NCI-H1417 treated with DMSO at 0.1 percent for 48 hours (cell line): ENCODE data around the gene TSPAN4.

Experiments
- DNase-seq: peaks from one replicate; lab custom pipeline; 2025; lab: John Stamatoyannopoulos, UW

Gene TSPAN4

DNA sequence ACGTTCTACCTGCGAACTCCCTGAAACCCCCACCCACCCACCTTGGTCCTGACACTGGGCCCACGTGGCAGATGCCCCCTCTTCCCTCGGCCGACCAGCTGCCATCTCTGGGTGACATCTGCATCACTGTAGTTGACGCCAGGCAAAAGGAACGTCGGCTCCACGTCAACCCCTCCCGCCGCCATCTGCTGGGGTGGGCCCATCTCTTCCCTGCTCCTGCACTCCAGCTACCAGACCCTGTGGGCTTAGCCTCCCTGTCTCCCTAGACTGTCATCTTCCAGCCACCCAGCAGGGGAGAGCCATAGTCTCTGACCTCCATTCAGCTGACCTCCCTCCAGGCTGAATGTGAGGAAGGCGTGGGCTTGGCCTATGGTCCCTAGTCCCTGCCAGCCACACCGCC is 46.6 kb downstream of the TSPAN4 start:
- DNase-seq: no peak

GRCh38 chr11:889687-890475 is 47.2 kb downstream of the TSPAN4 start:
- no peak for DNase-seq

DNA sequence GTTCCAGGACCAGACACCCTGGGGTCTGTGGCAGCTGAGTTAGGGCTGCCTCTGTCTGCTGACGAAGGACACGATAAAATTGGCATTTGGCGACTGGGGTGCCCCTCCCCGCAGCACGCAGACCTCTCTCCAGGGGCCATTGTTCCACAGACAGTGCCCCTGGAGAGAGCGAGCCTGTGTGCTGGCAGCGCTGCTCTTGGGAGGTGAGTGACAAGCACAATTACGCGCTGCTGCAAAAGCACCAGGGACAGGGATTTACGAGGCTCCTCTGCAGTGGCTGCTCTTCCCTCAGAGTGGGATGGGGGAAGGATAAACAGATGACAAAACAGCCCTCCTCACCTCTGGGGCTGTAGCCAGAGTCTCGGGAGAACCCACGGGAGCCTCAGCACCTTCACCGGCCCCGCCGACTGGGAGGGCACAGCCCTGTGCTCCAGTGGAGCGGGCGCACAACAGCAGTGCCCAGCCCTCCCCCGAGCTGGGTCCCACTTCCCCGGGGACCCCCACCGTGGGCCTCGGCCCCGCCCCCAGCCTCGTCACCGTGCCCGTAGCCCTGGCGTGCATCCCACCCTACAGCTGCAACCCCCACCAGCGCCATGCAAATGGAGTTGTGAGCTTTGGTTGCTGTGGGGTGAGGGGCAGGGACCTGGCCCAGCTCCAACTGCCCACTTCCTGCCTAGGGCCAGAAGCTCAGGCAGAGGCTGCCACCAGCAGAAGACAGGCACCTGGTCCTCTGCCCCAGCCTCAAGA is 48.3 kb downstream of the TSPAN4 start:
- peak; percentile 8 for DNase-seq

GRCh38 chr11:893008-893654 is 50.5 kb downstream of the TSPAN4 start:
- no peak for DNase-seq

DNA sequence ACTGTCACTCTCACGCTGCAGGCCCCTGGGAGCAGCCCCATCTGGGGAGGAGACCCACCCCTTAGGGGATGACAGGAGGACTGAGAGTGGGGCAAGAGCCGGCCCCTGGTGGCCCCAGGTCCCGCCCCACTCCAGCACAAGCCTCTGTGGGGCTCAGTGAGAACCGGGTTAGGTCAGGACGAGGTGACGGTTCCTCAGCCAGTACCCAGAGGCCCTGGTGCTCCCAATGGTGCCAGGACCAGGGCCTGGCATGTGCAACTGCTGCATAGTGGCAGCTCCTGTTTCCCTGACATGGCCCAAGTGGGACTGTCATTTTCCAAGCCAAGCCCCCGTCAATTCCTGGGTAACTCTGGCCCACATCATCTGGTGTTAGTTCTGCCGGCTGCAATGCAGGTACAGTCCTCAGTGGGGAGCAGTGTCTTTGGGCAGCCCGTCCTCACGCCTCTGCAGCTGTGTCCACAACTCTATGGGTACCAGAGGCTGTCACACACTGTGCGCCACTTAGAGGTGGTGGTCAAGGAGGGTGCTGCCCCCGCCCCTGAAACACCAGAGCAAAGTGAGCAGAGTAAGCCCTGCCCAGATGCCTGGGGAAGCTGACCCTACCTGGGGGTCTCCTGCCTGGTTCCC is 52.0 kb downstream of the TSPAN4 start:
- DNase-seq: no peak

DNA sequence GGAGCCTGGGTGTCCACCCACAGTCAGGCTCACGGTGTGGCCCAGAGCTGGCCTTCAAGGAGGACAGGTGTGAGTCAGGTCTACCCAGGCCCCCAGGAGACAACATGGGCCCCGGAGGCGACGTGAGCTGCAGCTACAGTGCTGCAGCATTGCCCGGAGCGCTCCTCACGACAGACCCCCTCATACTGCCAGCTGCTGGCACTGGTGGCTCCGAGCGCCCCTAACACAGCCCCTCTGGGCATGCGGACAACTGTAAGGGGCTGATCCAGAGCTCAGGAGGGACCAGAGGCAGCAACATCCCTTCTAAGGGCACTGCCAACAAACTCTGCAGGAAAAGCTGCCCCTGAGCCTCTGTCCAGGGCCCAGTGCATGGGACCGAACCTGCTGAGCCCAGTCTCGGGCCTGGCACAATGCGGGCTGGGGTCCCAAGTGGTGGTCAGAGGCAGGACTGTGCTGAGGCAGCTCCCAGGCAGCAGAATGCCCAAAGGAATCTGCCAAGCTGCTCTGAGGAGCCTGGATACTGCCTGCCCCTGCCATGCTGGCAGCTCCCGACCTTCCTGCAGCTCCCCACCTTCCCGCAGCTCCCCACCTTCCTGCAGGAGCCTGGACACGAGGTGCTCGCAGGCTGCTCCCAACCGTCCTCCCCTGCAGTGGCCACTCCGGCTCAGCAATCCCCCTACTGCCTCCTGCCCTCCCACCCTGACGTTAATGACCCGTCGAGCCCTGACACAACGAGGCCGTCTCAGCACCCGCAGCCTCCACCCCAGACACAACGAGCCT is 52.9 kb downstream of the TSPAN4 start:
- no peak for DNase-seq

DNA sequence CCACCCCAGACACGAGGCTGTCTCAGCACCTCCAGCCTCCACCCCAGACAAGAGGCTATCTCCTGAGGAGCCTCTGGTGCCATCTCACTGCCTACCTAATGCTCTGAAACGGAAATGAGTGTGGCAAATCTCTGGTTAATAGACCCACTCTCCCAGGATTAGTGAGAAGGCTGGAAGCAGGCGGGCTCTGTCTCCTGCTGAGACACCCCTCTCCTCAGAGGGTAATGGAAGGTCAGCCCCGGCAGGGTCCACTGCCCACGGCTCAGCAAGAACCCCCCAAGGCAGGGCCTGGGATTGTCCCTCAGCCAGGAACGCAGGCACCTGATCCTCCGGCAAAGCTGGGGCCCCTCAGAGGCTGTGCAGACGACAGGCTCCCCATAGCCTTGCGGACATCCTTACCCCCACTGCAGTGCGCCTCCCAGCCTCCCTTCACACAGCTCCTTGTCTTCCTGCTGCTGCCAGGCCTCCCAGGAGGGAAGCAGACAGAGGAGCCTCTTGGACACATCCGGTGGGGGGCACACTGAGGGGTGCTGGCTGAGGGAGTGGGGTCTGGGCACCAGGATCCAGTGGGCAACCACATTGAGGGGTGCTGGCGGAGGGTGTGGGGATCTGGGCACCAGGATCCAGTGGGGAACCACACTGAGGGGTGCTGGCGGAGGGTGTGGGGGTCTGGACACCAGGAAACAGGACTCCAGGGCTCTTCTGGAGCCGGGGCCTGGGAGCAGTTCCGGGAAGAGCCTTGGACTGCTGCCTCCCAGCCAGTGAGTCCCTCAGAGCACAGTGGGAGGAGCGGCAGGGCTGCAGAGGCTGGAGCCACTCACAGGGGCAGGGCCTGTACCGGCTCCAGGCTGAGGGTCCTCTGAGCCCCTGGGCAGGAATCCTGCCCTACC is 54.8 kb downstream of the TSPAN4 start:
- DNase-seq: no peak

DNA sequence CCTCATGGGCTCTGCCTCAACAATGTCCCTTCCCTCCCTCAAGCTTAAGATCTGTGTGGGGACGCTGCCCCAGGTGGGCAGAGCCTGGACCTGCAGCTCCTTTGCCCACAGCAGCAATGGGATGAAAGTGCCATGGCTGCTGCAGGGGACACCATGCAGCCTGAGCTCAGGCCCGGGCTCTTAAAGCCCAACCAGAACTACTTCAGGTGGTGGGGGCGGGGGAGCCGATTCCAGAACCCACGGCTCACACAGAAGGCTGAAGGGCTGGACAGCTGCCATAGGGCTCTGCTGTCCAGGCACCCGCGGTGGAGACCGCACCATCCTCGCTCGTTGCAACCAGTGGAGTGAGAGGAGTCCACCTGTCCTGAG is 55.5 kb downstream of the TSPAN4 start:
- no peak for DNase-seq

DNA sequence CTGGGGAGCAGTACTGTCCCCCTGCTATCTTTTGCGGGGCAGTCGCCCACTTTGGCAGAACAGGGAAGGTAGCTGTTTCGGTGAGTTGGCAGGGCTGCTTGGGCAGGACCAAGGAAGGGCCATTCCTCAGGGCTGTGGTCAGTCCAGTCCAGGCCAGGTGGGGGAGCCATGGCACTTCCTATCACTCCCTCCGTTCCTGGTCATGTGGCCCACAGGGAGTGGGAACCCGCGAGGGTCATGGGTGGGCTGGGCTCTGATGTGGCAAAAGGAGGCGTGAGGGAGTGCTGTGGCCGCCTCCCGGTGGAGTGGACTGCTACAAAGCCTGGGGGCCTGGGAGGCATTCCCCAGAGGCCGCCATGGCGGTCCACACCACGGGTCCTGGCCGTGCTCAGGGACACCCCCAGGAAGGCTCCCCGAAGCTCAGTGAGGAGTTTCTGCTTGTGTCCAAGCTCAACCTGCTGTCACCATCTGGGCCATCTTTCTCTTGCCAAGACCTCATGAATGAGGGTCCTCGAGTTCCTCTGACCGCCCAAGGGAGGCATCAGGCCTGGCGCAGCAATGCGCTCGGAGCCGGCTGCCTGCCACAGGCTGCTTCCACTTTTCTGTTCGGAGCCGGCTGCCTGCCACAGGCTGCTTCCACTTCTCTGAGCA is 56.0 kb downstream of the TSPAN4 start:
- no peak for DNase-seq

DNA sequence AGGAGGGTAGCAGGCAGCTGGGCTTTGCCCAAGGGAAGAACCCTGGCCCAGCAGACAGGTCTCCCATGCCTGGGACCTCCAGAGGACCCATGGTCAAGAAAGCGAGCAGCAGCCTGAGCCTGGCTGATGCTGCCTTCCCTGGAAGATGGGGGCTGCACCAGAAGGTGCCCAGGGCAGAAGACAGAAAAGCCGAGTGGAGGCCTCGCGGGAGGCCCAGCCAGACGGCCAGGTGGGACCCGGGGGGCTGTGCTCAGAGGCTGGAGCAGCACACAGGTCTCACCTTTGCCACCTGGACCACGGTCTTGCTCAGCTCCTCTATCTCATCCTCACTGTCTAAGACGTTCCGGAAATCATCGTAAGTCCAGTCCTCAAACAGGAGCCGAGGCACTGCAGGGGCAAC is 57.1 kb downstream of the TSPAN4 start:
- no peak for DNase-seq

- DNase-seq: no peak
Observed at GRCh38 chr11:900545-900944, 57.9 kb downstream of the TSPAN4 start.

DNA sequence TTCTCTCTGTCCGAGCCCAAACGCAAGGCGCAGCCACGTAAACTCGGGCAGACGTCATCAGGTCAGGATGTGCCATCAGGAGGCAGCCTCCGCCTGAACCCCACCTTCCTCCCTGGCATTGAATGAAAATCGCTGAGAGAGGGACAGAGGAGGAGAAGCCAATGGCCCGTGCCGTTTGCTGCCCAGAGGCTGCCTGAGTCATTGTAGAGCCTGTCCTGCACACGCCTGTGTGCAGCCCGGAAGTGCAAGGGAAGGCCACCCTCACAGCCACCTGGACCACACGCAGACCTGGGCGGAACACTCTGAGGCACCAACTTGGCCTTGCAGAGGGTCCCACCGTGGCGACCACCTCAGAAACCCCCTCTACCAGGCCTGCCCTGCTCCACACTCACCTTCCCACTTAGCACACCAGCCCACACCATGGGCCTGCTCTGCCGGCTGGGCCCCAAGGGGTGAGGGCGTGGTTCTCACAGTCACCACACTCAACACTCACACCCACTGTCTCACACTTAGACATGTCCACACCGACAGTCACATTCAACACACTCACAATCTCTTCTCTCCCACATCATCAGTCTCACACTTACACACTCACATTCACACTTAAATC is 58.9 kb downstream of the TSPAN4 start:
- DNase-seq: no peak

DNA sequence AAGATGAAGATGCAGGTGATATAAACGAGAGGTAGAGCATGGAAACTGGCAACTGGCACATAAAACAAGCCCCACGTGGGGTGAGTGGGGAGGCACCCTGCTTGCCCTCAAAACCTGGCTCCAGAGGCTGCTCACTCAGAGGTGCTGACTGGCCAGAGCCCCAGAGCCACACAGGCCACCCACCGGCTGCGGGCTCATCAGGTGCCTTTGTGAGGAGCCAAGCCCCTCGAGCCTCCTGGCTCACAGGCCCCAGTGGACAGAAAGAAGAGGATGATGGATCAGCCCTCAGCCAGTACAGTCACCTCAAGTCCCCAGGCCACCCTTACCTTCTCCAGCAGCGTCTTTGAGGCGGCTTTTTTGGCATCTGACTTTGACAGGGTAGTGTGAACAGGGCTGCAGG is 61.7 kb downstream of the TSPAN4 start:
- no peak for DNase-seq

GRCh38 chr11:905952-906351 is 63.3 kb downstream of the TSPAN4 start:
- DNase-seq: no peak

DNA sequence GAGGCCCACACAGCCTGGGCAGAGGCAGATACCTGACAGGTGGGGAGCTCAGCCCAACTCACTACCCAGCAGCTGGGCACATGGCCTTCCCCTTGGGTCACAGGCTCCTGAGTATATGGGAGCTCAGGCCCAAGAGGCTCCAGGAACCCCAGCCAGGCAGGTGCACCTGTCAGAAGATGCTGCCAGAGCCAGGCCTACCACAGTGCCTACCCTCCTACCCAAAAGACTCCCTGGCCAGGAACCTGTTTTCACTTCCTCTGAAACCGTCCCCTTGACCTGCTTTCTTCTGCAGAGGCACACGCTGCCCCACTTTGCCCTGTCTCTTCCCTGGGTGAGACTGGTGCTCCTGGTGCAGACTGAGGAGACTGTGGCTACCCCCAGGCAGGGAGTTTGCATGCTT is 65.0 kb downstream of the TSPAN4 start:
- DNase-seq: no peak

DNA sequence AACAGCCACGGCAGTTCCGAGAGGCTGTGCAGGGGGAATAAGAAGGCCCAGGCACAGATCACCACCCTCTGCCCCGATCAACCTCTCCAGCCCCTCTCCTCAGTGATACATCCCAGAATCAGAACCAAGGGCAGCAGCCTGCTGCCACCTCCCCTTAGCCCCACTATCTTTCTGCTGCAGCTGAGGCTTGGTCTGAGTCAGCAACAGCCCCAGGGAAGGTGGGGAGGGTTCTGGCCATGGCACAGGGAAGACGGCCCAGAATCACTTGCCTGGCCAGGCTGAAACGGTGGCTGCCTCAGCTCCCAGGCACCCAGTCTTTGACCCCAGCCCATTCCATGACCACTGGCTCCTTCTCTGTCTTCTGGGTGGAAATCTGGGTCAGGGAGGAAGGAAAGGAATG is 65.6 kb downstream of the TSPAN4 start:
- no peak for DNase-seq

DNA sequence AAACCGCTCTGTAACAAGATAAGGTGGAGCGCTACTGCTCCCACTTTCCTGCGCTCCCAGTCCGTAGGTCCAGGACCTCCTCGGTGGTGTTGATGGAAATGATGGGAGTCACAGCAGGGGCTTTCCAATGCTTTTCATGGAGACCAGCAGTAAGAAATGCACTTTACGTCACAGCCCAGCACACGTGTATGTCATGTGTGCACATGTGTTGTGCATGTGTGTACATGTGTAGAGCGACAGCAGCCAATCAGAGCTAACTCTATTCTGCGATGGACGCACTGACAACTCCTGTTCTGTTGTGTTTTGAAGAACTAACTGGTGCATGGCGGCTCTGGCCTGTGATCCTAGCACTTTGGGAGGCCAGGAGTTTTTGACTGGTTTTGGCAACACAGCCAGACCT is 66.8 kb downstream of the TSPAN4 start:
- DNase-seq: no peak

DNA sequence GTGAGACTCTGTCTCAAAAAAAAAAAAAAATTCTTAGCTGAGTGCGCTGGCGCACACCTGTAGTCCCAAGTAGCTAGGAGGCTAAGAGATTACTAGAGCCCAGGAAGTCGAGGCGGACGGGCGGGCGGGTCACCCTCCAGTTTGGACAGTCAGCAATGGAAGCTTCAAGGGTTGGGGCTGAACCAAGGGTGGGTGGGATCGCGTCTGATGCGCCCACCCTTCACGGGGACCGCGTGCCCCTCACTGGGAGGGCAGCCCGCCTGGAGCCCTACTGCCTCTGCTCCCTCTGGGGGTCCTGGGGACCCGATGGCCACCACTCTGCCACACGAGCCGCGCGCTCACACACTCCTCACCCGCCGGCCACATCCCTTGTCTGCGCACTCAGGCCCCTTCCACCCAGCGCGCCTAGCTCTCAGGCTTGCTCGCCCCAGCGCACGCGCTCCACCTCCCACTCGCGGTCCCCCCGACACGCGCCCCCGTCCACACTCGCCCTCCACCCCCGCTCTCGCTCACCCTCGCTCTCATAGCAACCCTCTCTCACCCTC is 67.5 kb downstream of the TSPAN4 start:
- no peak for DNase-seq

DNA sequence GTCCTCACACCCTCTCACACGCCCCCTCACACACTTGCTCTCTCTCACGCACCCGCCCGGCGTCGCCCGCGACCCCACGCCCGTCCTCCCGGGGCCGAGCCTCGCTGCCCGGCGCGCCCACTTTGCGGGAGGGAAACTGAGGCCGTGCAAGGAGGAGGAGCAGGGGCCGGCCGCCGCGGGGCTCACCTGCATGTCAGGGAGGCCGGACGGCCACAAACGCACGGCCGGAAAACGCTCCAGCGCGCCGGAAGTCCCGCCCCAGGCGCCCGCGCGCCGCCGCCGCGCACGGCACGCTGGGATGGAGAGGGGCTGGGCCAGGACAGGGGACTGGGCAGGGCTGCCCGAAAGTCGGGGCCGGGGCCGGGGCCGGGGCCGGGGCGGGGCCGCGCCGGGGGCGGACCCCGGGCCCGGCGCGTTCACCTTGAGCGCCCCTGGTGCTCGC is 68.0 kb downstream of the TSPAN4 start, which contains the start of gene CHID1:
Gene CHID1, minus strand, starts transcription at position 222 of the 442 bp plus-strand sequence. CDS start 5,994 bp downstream, outside the sequence.
- peak; percentile 27 for DNase-seq
